GM10248 (cell line): ENCODE measurements around the gene NTNG2.

Experiments
- CTCF ChIA-PET: fragments of 300-600 bp; sonication (Branson Sonifier 250); formaldehyde crosslinking; extraction: SDS; loops from one replicate; lab custom pipeline; 2021; ENCODE audit warnings: antibody characterized with exemption; lab: Yijun Ruan, JAX
- POLR2A ChIA-PET: fragments of 350-650 bp; sonication (Branson Sonifier 250); formaldehyde crosslinking; extraction: SDS; loops from one replicate; lab custom pipeline; 2020; ENCODE audit warnings: antibody characterized with exemption; lab: Yijun Ruan, JAX
- DNase-seq: peaks from one replicate; pipeline ENCODE4 v3.0.0; 2012; ENCODE audit errors: extremely low spot score
- CTCF ChIP-seq: IDR thresholded peaks from 2 replicates; pipeline ENCODE4 v1.5.1; 2012; ENCODE audit warnings: mild to moderate bottlenecking, low read depth; ENCODE audit errors: extremely low read depth, missing control alignments, control extremely low read depth

NTNG2 gene

GRCh38 chr9:132160802-132161742 is 786 bp upstream of the NTNG2 start:
- DNase-seq, result peak; percentile 40
- CTCF ChIA-PET, result interaction anchor here (6.0 kb wide), 1 partner anchor 8 kb away, joined by 38 read pairs; no protein-coding TSS in a partner anchor
- POLR2A ChIA-PET, result no interaction called here
- no peak for TF ChIP-seq CTCF

GRCh38 chr9:132162764-132163456 is 1.1 kb downstream of the NTNG2 start:
- TF ChIP-seq CTCF, result no peak
- POLR2A ChIA-PET, result no interaction called here
- no peak for DNase-seq
- CTCF ChIA-PET, result interaction anchor here (1.6 kb wide), 1 partner anchor 74 kb away, joined by 7 read pairs; no protein-coding TSS in a partner anchor

- no peak for DNase-seq
- ChIA-PET CTCF (interaction anchor here (1.6 kb wide), 1 partner anchor 73 kb away, joined by 7 read pairs; no protein-coding TSS in a partner anchor), POLR2A (no interaction called here)
- no peak for TF ChIP-seq CTCF
These were observed 1.6 kb downstream of the NTNG2 start for GRCh38 chr9:132163457-132163875.

- DNase-seq, result no peak
- ChIA-PET POLR2A (no interaction called here), CTCF (interaction anchor here (1.6 kb wide), 1 partner anchor 72 kb away, joined by 7 read pairs; no protein-coding TSS in a partner anchor)
- TF ChIP-seq CTCF, result no peak
These were observed 2.2 kb downstream of the NTNG2 start for GRCh38 chr9:132163876-132164603.

- POLR2A ChIA-PET, result no interaction called here
- DNase-seq, result no peak
- CTCF ChIA-PET, result interaction anchor here (5.7 kb wide), 1 partner anchor 71 kb away, joined by 90 read pairs; no protein-coding TSS in a partner anchor
- TF ChIP-seq CTCF, result no peak
These were observed 2.9 kb downstream of the NTNG2 start for GRCh38 chr9:132164604-132165362.
